DMS114 treated with DMSO at 0.1 percent for 48 hours (cell line): ENCODE results near the gene RGS7.

ENCODE experiments used
- DNase-seq: peaks from one replicate; lab custom pipeline; 2025; ENCODE audit not compliant: unreplicated experiment; lab: John Stamatoyannopoulos, UW

The RGS7 gene

DNA sequence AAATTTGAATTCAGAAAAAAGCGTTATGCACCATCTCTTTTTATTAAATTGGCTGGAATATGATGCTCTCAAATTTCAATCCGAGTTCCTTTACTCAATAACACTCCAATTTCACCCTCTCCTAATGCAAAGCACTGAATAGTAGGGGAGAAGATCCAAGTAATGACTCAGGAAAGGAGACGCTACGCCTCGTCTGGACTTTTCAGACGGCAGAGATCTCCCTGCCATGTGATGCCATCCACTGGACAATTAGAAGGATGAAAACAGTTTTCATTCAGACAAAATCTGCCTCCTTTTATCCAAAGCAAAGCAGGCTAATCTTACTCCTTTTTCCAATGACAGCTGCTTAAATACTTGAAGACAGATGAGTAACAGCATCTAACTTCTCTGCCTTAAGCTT lies 502.6 kb downstream of the RGS7 start:
- no peak for DNase-seq

DNA sequence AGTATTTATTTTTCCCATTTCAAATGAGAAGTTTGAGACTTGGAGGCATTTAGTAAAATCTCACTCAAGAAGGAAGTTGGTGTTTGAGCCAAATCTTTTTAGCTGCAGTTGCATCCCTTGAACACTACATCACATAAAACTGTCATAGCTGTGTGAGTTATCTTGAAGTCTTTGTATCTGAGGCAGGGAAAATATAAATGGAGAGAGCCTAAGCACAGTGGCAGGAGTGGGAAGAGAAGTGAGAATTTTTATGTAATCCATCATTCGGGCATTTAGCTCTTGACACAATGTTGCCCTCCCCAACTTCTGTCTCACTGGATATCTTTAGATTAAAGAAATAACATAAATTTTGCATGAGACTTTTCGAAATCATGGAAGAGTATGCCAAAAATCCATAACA lies 509.7 kb downstream of the RGS7 start:
- no peak for DNase-seq

DNA sequence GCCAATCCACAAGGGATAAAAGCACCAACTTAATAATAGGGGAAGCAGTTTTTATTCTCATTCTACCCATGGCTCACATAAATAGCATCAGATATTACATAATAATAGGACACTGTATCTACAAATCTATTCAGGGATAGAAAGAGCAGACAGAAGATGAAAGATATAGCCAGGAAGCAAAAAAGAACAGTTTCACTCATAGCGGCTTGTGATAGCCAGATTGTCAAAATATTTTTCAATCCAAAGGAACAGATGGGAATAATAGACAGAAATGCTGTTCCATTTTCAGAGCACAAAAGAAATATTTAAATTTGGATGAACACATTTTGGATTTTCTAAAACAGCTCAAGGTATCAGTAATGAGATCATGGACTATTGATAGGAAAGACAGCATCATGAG lies 512.5 kb downstream of the RGS7 start:
- no peak for DNase-seq

DNA sequence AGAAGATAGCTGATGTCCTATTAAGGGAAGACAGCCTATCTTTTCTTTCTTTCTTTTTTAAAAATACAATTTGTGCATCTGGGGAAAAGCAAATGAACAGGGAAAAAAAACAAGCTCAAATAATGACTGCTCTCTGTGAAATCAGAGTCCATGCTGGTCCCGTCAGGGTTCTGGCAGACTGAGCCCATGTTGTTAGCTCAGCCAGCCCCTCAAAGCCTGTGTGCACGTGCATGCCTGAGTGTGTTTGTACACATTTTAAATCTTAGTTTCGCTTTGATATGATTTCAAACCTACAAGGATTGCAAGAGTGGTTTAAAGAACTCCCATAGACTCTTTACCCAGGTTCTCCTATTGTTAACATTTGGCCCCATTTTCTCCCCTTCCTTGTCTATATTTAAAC lies 513.2 kb downstream of the RGS7 start:
- DNase-seq, result no peak

DNA sequence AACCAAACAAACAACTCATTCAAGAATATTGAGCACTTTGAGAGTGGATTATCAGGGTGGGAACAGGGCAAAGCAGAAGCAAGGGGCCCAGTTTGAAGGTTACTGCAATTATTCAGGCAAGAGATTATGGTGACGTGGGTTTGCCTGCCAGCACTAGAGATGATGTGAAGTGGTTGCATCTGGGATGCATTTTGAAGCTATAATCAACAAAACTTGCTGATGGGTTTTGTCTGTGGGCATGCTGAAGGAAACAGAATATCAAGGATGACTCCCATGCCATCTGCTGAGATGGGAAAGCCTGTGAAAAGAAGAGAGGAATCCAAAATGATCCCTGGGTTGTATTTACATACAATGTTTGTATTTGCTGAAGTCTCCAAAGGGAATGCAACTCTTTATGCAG lies 520.7 kb downstream of the RGS7 start:
- DNase-seq, result no peak

DNA sequence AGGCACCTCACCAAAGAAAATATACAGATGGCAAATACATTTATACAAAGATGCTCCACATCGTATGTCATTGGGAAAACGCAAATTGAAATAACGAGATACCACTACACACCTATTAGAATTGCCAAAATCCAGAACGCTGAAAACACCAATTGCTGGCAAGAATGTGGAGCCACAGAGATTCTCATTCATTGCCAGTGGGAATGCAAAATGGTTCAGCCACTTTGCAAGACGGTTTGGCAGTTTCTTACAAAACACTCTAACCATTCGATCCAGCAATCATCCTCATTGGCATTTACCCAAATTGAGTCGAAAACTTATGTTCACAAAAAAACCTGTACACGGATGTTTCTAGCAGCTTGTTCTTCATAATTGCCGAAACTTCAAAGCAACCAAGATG lies 521.7 kb downstream of the RGS7 start:
- DNase-seq, result no peak

DNA sequence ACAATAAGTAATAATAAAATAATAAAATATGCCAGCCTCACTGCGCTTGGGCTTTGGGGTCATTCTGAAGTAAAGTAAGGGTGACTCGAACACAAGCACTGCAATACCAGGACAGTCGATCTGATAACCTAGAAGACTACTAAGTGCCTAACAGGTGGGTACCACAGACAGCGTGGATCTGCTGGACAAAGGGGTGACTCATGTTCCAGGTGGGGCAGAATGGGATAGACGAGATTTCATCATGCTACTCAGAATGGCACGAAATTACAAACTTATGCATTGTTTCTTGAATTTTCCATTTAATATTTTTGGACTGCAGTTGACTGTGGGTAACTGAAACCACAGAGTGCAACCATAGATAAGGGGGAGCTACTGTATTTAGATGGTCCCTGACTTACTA lies 523.9 kb downstream of the RGS7 start:
- DNase-seq, result no peak

DNA sequence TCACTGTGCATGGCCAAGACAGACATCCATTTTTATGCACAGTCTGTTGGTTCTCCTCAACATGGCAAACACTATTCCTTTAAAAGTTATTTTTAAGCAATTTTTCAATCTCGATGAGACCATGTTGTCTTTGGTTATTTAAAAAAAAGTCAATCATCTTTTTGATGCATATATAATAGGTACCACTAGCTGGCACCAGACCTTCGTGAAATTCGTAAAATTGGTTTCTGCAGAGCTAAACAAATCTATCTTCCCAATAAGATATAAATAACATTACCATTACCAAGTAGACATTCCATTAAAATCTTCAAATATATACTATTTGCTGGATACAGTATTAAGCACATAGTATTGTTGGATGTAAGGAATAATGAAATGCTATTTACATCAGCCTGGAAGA lies 525.1 kb downstream of the RGS7 start:
- no peak for DNase-seq

DNA sequence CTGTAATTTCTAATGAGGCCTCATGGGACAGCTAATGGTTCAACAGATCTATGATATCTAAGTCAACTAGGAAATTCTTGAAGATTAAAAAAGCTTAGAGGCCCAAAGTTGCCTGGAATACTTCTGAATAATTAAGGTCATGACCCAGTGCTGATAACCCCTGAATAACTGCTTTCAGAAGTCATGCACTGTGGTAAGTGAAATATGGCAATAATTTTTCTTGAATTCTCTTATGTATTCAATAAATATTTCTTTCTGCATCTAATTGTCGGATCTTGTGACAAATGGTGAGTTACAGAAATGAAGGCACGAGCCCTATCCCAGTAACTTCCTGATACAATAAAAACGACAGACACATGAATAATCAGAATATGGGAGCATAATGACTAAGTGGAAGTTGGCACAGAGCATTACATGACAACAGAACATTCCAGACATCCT lies 525.8 kb downstream of the RGS7 start:
- no peak for DNase-seq

DNA sequence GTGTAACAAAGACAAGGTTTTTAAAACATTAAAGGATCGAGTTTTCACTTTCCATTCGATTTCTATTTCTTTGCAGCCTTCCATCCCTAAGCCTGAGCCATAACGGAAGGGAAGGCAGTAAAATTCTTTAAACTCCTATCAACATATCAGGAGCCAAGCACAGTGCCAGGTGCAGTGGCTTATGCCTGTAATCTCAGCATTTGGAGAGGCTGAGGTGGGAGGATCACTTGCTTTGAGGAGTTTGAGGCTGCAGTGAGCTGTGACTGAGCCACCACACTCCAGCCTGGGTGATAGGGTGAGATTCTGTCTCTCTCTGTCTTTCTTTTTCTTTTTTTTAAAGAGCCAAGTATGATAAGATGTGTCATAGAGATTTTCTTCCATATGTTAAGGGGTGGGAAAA lies 527.5 kb downstream of the RGS7 start:
- DNase-seq, result no peak

DNA sequence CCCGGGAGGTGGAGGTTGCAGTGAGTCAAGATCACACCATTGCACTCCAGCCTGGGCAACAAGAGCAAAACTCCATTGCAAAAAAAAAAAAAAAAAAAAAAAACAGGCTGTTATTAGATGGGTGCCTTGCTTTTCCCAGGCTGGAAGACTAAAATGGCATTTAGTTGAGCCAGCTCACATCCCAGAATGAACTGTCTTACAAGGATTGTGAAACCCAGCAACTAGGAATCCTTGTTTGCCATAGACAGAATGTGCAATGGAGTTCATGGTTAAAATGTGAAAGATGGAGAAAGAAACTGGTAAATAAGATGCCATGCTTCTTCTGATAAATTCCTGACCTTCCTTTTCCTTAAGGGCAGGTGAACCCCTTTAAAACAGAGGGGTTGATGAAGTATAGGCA lies 529.2 kb downstream of the RGS7 start:
- no peak for DNase-seq

DNA sequence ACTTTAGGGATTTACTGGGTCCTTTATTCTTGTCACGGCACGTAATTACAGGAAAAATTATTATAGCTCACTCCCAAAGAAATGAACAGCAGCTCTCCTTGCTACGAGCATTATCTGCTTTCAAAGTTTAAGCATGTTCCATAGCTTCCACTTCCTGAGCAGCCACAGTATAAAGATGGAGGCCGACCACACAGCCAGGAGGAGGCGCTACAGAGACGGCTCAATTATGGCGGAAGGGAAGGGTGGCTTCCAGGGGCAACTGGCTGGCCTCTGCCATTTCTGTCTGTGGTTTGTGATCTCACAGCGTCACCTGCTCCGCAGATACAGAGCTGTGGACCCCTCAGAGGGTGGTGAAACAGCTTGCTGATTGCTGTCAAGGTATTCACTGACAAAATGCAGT lies 532.8 kb downstream of the RGS7 start:
- no peak for DNase-seq

DNA sequence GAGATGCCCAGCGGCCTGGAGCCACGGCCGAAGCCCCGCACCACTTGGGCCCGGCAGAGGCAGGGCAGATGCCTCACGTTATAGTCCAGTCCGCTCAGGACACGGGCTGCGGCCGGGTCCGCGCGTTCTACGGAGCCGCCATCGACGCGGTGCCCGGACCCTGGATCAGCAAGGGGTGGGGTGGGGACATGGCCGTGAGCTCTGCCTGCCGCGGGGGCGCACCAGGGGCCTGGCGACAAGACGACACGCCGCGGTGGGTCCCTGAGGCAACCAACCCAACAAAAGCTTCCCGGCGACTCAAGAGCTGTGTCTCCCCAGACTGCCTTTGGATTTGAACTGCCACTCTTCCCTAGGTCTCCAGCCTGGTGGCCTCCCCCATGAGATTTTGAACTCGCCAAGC lies 533.6 kb downstream of the RGS7 start:
- DNase-seq, result no peak

DNA sequence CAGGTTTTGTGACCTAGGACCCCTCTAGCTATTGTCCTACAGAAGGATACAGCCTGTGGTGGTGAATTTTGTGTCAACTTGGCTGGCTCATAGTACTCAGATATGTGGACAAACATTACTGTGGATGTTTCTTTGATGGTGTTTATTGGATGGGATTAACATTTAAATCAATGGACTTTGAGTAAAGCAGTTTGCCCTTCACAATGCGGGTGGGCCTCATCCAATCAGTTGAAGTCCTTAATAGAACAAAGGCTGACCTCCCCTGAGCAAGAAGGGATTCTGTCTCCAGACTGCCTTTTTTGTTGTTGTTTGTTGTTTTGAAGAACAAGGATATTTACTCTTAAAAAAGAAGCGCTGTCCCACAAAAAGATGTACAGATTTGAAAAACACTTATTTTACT lies 535.1 kb downstream of the RGS7 start:
- DNase-seq, result no peak

DNA sequence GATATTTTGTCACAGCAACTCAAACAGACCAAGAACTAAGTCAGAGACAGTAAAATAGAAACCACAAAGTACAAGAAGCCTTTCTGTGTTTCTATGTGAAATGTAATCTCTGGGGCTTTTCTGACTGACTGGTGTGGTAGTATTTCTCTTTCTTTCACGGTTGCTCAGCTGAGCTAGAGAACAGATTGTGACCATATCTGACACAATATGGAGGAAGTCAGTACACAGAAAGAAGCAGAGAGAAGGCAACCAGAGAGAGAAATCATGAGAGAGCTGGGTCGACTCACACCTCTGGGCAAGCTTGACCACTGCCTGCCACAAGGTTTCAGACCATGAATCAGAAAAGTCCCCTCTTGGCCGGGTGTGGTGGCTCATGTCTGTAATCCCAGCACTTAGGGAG lies 536.2 kb downstream of the RGS7 start:
- no peak for DNase-seq

DNA sequence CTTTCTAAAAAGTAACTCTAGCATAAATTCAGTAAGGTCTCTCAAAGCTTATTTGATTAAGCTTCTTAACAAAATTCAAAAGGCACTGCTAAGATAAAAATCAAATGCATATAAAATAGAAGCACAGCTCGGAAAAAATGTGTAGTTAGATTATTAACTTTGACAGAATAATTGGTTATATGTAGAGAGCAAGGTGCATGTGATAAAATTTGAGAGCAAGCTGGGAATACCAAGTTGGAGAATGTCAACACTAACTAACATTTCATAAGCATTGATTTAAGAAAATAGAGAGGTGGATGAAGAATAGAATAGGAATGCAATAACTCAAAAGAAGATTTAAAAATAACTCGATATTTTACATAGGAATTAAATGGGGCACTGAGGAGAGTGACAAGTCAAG lies 540.5 kb downstream of the RGS7 start:
- no peak for DNase-seq

DNA sequence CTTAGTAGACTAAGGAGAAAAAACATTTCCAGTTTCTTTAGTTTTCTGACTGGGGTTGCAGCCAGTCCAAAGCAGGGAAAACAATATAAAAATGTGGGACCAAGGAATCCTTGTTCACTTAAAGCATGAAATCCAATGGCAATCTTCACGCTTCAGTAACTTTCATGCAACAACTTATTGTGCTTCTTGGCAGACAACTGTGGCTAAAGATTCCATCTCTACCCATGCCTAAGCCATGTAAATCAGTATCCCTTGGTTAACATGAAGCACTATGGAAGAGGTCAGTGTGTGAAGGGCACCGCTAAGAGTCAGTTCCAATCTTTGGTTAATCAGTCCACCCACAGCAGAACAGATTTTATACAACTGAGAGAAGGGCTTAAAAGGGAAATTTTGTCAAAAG lies 543.3 kb downstream of the RGS7 start:
- no peak for DNase-seq

DNA sequence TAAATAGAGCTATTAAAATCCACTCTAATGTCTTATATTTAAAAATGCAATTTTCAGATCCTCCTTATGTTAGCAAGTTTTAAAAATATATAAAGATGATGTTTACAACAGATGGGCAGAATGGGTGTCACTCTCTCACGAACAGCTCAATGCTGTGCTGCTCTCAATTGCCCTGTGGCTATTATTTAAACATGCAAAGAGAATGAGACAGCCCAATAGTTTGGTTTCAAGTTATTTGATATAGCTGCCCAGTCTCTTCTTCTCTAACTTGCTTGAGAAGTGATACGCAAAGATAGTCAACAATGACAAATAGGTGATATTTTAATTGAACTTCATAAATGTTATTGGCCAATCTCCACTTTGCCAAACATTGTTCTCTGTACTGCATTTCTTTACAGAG lies 545.7 kb downstream of the RGS7 start:
- DNase-seq, result no peak

DNA sequence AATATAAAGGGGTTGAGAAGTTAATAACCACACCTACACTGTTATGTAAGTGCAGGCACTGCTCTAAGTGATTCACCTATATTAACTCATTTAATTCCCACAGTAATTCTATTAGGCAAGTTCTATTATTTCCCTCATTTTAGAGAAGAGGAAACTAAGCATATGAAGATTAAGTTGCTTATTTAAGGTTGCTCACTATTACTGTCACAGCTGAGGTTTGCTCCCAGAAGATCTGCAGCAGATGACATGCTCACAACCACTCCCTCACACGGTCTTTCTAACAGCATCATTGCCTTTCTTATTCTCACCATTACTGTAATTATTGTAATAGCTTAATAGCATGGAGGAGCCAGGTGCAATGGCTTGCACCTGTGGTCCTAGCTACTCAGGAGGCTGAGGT lies 548.6 kb downstream of the RGS7 start:
- no peak for DNase-seq

DNA sequence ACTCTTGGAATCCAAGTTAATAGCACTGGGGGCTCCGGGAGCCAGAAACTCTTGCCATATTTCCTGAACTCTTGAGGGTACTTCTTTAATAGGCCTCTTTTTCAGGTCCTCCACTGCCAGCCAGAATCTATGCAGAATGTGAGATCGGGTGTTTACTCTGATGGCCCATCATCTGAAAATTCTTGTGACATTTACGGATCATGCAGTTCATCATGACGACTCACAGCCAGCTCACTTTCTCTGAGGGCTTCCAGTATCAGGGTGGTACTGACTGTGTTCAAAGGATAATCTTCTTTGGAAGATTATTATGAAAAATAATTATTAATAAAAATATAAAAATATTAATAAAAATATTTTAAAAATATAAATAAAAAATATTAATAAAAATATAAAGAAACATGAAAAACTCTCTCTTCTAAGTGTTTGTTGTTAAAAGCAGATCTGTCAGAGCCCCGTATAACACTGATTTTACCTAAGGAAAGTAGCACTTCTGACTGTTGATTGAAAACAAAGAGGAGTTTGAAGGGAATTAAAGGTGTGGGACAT lies 550.7 kb downstream of the RGS7 start:
- DNase-seq, result no peak

DNA sequence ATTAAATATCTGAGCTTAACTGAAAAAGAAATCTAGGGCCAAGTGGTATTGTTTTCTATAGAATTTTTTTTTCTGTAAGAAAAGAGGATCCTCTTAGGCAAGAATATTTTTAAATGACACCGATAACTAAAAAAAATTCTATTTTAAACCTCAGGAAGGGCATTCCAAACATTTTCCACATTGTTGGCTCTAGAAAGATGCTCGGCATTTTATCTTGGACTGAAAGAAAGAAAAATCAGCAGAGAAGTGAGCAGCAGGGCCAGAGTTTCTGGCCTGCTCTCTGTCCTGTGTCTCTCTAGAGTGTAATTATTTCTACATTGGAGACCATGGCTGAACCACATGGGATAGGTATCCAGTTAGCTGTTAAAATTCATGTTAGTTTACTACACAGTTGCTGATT lies 552.5 kb downstream of the RGS7 start:
- no peak for DNase-seq

DNA sequence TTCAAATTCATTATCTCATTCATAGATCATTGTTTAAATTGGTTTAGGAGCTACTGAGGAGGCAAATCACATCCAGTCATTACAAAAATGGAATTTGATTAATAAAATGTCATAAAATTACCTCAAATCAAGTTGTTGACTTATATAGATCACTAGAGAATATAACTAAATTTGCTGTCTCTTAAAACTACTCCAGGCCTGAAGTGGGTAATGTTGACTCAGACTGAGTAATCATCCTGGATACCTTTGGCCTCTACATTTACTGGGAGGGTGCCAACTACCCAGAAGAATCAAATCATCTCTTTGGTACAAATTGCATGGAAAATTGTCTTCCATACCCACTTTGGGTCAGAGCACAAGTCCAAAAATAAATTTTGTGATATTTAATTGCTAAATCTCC lies 553.9 kb downstream of the RGS7 start:
- no peak for DNase-seq

DNA sequence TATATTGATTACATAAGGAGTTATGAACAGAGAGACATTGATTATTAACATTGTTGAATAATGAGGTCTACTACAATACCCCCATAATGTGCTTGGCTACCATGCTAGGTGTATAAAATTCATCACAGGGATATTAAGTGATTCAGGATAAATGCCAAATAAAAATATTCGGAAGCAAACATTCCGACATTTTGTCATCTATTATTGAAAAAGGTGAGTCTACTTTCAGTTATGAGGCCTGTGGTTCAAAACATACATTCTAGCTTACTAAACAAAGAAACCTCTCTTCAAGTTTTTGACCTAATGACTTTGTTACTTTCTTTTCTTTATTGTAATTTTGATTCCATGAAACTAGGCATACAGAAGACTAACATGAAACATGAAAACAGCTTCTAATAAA lies 554.7 kb downstream of the RGS7 start:
- DNase-seq, result no peak

DNA sequence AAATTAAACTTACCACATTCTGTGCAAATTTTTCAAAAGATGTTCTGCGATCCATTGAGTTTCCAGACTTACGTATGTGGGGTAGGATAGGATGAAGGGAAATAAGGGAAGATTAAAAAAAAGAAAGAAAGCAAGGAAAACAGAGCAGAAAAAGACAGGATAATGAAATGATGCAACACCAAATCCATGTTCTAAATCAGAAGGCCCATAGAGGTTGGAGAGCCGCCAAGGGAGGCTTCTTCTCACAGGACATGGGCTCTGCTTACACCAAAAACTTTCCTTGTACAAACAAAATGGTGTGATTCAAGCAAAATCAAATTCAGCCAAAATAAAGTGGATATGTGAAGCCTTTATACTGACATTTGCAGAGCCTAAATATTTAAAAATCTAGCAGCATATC lies 555.6 kb downstream of the RGS7 start:
- no peak for DNase-seq
